ENCODE measurements around the gene STN1. TPM values are rescaled to one million over a fixed set of nuclear protein-coding genes. Genes with fewer than 3 reads are reported as not detected.
A peak's percentile ranks its signal among the peaks of the same experiment; 100 is the strongest.

STN1 gene, protein sequence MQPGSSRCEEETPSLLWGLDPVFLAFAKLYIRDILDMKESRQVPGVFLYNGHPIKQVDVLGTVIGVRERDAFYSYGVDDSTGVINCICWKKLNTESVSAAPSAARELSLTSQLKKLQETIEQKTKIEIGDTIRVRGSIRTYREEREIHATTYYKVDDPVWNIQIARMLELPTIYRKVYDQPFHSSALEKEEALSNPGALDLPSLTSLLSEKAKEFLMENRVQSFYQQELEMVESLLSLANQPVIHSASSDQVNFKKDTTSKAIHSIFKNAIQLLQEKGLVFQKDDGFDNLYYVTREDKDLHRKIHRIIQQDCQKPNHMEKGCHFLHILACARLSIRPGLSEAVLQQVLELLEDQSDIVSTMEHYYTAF
- 10 to 100 TPM; 41.1 to 70.8 TPM for polyA plus RNA-seq

DNA sequence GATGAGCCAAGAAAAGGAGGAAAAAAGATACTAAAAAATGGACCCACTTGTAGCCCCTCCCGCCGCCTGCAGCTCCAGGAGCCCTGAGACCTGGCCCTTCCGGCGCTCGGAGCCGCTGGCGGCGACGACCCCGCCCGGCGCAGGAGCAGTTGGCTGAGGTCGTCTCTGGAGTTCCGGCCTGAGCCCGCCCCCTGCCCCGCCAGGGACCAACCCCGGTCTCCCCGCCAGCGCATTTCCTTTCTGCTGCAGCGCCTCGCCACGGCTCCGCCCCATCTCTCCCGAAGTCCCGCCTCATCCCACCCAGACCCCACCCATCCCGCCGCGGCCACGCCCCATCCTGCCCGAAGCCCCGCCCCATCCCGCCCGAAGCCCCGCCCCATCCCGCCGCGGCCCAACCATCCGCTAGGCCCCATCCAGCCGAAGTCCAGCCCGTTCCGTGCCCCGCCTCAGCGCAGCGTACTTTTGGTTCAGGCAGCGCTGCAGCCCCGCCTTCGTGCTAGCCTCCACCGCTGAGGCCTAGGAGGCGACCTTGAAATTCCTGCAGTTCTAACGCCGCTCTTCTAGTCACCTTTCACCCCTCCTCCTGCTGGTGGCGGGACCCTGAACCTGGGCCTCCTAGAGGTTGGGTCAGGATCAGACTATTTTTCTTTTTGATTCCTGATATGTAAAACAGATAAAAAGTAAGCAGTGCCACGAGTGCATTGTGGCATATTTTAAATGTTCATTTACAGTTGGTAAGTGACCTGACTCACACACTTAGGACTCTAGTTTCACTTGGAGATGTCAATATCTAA lies at the start of gene STN1:
Gene STN1, minus strand, starts transcription at position 132 of the 794 bp plus-strand sequence. CDS start 590 bp downstream, outside the sequence.
- H3K36me3 ChIP-seq (ENCODE audit: control insufficient read depth in 2 of 2, insufficient read depth in 2 of 2, low read length in 1 of 2) = no peaks in the 10 kb centered on the region
- H3K27ac ChIP-seq (ENCODE audit: low read depth in 2 of 2, low read length in 1 of 2) = peak within 1 kb of the TSS; percentile 98 to 99
- peak within 1 kb of the TSS; percentile 67 to 73 for H3K4me3 ChIP-seq (ENCODE audit: low read depth in 1 of 2, low read length in 2 of 2)
- H3K9me3 ChIP-seq (ENCODE audit: control insufficient read depth in 2 of 2, insufficient read depth in 1 of 2, low read depth in 1 of 2, low read length in 1 of 2) = peaks cover 0 to 3% of the 10 kb centered on the region in 2 donors
- 1% methylated on average over 47 to 53 of the region's 53 CpGs for WGBS, 2 donors
- no peaks in the 10 kb centered on the region for H3K27me3 ChIP-seq (ENCODE audit: control insufficient read depth in 1 of 2, insufficient read depth in 2 of 2, low read length in 2 of 2)
- H3K4me1 ChIP-seq (ENCODE audit: control insufficient read depth in 2 of 2, insufficient read depth in 2 of 2, low read length in 1 of 2) = no peaks in the 10 kb centered on the region

DNA sequence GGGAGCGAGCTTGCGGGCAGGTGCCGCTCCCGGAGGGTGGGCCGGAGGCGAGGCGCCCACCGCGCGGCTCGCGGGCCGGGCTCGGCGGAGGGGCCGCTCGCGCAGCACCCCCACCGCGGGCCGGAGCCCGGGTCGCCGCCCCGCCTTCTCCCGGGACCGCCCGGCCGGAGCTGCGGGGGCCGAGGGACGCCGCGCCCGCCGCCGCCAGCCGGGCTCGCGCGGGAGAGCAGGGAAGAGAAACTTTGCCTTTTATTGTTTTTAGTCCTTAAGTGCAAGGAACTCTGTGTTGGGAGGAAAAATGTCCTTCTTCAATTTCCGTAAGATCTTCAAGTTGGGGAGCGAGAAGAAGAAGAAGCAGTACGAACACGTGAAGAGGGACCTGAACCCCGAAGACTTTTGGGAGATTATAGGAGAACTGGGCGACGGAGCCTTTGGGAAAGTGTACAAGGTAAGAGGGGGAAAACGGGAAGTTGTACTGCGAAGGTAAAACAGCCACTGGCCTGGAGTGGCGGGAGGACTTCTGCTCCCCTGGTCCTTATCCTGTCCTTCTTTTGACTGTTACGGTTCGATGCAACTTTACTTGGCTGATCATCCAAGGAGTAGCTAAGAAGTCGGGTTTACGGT lies 49.6 kb upstream of the STN1 start:
- peaks cover 0 to 4% of the 10 kb centered on the region in 2 donors for H3K4me1 ChIP-seq (ENCODE audit: control insufficient read depth in 2 of 2, insufficient read depth in 2 of 2, low read length in 1 of 2)
- no peaks in the 10 kb centered on the region for H3K9me3 ChIP-seq (ENCODE audit: control insufficient read depth in 2 of 2, insufficient read depth in 1 of 2, low read depth in 1 of 2, low read length in 1 of 2)
- H3K4me3 ChIP-seq (ENCODE audit: low read depth in 1 of 2, low read length in 2 of 2) = peak overlapping the region; percentile 80 to 88
- no peaks in the 10 kb centered on the region for H3K27me3 ChIP-seq (ENCODE audit: control insufficient read depth in 1 of 2, insufficient read depth in 2 of 2, low read length in 2 of 2)
- H3K27ac ChIP-seq (ENCODE audit: low read depth in 2 of 2, low read length in 1 of 2) = peak overlapping the region; percentile 90 to 98
- WGBS, 2 donors = 0 to 1% methylated on average over 49 to 55 of the region's 55 CpGs
- H3K36me3 ChIP-seq (ENCODE audit: control insufficient read depth in 2 of 2, insufficient read depth in 2 of 2, low read length in 1 of 2) = no peaks in the 10 kb centered on the region

DNA sequence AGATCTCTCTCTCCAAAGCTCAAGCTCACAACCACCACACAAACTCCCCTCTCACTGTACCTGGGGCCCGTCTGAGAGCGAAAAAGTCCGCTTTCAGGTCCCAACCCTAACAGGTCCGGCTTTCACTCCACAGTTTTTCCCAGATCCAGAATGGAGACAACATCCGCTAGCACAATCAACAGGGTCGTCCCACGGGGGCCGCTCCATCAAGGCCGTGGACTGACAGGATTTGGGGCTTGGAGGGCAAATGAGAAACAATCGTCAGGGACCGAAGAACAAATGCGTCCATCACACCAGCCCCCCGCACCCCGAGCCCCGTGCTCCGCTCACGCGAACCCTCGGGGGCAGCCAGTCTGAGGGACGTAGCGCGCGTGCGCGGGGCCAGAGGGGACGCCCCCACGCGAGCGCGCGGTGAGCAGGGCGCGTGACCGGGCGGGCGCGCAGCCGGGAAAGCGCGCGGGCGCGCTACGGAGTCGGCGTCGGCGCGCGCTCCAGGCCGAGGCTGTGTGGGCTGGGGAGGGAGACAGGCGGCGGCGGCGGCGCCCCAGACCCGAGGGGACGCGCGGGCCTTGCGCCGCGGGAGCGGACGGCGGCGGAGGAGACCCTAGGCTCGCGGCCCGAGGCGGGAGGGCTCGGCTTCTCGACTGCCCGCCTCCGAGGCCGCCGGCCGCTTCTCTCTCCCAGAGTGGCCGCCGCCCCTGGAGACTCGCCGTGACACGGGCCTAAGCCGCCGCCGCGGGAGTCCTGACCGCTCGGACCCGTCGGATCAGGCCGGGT lies 48.9 kb upstream of the STN1 start, which contains the start of gene SLK:
Gene SLK, plus strand, starts transcription at position 470 of the 777 bp plus-strand sequence. CDS start 606 bp downstream, outside the sequence.
- peak within 1 kb of the TSS; percentile 80 to 88 for H3K4me3 ChIP-seq (ENCODE audit: low read depth in 1 of 2, low read length in 2 of 2)
- peak within 1 kb of the TSS; percentile 90 to 98 for H3K27ac ChIP-seq (ENCODE audit: low read depth in 2 of 2, low read length in 1 of 2)
- H3K27me3 ChIP-seq (ENCODE audit: control insufficient read depth in 1 of 2, insufficient read depth in 2 of 2, low read length in 2 of 2) = no peaks in the 10 kb centered on the region
- H3K36me3 ChIP-seq (ENCODE audit: control insufficient read depth in 2 of 2, insufficient read depth in 2 of 2, low read length in 1 of 2) = no peaks in the 10 kb centered on the region
- H3K4me1 ChIP-seq (ENCODE audit: control insufficient read depth in 2 of 2, insufficient read depth in 2 of 2, low read length in 1 of 2) = peaks cover 0 to 4% of the 10 kb centered on the region in 2 donors
- no peaks in the 10 kb centered on the region for H3K9me3 ChIP-seq (ENCODE audit: control insufficient read depth in 2 of 2, insufficient read depth in 1 of 2, low read depth in 1 of 2, low read length in 1 of 2)
- 0 to 1% methylated on average over 87 to 92 of the region's 92 CpGs for WGBS, 2 donors

DNA sequence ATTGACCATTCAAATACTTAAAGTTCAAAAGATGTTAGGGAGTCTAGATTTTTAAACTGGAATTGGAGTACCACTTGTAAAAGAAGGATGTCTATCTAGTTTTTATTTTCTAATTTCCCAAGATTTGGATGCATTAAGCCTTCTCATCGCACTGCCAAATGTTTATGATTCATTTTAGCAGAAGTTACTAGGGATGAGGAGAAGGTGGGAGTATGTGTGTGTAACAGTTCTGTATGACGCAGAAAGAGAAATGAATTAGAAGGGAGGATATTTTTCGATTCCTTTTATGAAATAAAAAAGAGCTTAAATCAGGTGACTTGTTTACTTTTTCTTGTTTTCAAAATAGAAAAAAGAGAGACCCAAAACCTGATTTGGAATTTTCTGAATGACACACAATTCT lies 42.1 kb upstream of the STN1 start:
- Histone ChIP-seq H3K27ac (ENCODE audit: low read depth in 2 of 2, low read length in 1 of 2) (no peak overlapping the region), H3K36me3 (ENCODE audit: control insufficient read depth in 2 of 2, insufficient read depth in 2 of 2, low read length in 1 of 2) (no peaks in the 10 kb centered on the region), H3K4me3 (ENCODE audit: low read depth in 1 of 2, low read length in 2 of 2) (no peak overlapping the region), H3K4me1 (ENCODE audit: control insufficient read depth in 2 of 2, insufficient read depth in 2 of 2, low read length in 1 of 2) (no peaks in the 10 kb centered on the region), H3K9me3 (ENCODE audit: control insufficient read depth in 2 of 2, insufficient read depth in 1 of 2, low read depth in 1 of 2, low read length in 1 of 2) (no peaks in the 10 kb centered on the region), H3K27me3 (ENCODE audit: control insufficient read depth in 1 of 2, insufficient read depth in 2 of 2, low read length in 2 of 2) (no peaks in the 10 kb centered on the region)
- WGBS, 2 donors = 78 to 83% methylated on average over 3 of the region's 3 CpGs

DNA sequence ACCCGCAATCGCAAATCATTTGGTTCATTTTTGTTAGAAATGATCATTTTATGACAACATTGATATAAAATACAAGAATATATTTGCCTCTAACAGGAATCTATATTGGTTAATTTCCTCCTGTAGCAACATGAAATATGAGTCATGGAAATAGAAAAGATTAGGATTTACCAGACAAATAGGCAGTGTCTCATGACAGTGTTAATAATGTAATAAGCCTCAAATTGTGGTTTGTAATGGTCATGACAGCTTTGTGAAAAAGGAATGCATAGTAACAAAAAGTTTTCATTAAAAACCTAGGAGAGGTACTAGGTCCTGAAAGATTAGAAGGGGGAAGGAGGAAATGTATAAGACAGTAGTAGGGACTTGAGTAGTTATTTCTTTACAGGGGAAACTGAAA lies 41.0 kb upstream of the STN1 start:
- H3K4me3 ChIP-seq (ENCODE audit: low read depth in 1 of 2, low read length in 2 of 2) = no peak overlapping the region
- H3K27ac ChIP-seq (ENCODE audit: low read depth in 2 of 2, low read length in 1 of 2) = no peak overlapping the region
- H3K9me3 ChIP-seq (ENCODE audit: control insufficient read depth in 2 of 2, insufficient read depth in 1 of 2, low read depth in 1 of 2, low read length in 1 of 2) = no peaks in the 10 kb centered on the region
- WGBS, 2 donors = 70 to 74% methylated on average over 2 of the region's 2 CpGs
- no peaks in the 10 kb centered on the region for H3K36me3 ChIP-seq (ENCODE audit: control insufficient read depth in 2 of 2, insufficient read depth in 2 of 2, low read length in 1 of 2)
- no peaks in the 10 kb centered on the region for H3K4me1 ChIP-seq (ENCODE audit: control insufficient read depth in 2 of 2, insufficient read depth in 2 of 2, low read length in 1 of 2)
- H3K27me3 ChIP-seq (ENCODE audit: control insufficient read depth in 1 of 2, insufficient read depth in 2 of 2, low read length in 2 of 2) = no peaks in the 10 kb centered on the region

DNA sequence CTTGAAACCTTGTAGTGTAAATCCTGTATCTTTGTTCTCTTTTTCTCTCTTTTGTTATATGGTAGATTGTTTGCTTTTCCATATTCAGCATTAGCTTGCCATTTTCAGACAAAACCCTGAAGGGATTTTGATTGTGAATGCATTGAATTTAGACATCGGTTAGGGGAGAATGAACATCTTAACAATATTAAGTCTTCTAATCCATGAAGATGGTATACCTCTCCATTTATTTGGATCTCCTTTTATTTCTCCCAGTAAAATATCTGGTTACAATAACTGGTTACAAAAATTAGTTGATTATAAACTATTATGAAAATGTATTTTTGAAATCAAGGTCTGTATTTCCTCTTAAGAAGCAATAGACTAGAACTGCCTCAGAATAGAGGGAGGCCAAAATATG lies 36.6 kb upstream of the STN1 start:
- WGBS, 2 donors = 85 to 92% methylated on average over 1 of the region's 1 CpG
- no peak overlapping the region for H3K4me3 ChIP-seq (ENCODE audit: low read depth in 1 of 2, low read length in 2 of 2)
- H3K36me3 ChIP-seq (ENCODE audit: control insufficient read depth in 2 of 2, insufficient read depth in 2 of 2, low read length in 1 of 2) = no peaks in the 10 kb centered on the region
- no peaks in the 10 kb centered on the region for H3K4me1 ChIP-seq (ENCODE audit: control insufficient read depth in 2 of 2, insufficient read depth in 2 of 2, low read length in 1 of 2)
- H3K27ac ChIP-seq (ENCODE audit: low read depth in 2 of 2, low read length in 1 of 2) = no peak overlapping the region
- H3K27me3 ChIP-seq (ENCODE audit: control insufficient read depth in 1 of 2, insufficient read depth in 2 of 2, low read length in 2 of 2) = no peaks in the 10 kb centered on the region
- no peaks in the 10 kb centered on the region for H3K9me3 ChIP-seq (ENCODE audit: control insufficient read depth in 2 of 2, insufficient read depth in 1 of 2, low read depth in 1 of 2, low read length in 1 of 2)

DNA sequence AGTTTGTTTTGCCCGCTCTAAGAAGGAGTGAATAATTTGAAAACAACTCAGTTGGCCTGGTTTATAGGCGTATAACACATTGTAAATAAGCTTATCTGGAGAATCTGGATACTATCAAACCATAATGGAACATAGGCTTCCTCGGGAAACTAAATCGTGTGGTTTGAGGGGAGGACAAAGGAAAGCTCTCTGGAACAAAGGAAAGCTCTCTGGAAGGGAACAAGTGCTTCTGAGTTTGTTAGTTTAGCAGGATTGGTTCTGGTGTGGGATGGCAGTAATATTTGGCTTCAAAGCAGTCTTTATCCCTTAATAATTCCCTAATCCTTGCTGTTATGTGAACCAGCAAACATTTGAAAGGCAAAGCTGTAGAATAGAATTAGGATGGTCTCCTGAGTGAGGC lies 34.0 kb upstream of the STN1 start:
- H3K36me3 ChIP-seq (ENCODE audit: control insufficient read depth in 2 of 2, insufficient read depth in 2 of 2, low read length in 1 of 2) = no peaks in the 10 kb centered on the region
- WGBS, 2 donors = 63 to 64% methylated on average over 4 of the region's 4 CpGs
- H3K9me3 ChIP-seq (ENCODE audit: control insufficient read depth in 2 of 2, insufficient read depth in 1 of 2, low read depth in 1 of 2, low read length in 1 of 2) = no peaks in the 10 kb centered on the region

DNA sequence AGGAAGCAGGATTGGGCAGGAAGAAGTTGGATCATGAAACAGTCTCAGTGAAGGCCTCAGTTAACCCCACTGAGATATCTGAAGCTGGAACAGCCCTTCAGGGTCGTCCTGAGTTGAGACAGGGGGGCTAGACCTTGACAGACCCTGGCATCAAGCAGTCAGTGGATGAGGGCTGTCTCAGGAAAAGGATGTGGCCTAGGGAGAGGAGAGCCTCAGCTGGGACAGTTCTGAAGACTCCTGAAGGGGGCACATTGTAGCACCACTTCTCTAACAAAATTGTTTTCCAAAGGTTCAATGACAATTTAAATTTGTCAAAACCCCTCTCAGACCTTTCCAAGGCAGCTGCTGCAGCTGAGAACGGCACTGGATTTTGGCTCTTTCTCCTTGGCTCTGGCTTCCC lies 33.2 kb upstream of the STN1 start:
- WGBS, 2 donors = 68 to 69% methylated on average over 2 of the region's 2 CpGs
- Histone ChIP-seq H3K9me3 (ENCODE audit: control insufficient read depth in 2 of 2, insufficient read depth in 1 of 2, low read depth in 1 of 2, low read length in 1 of 2) (no peaks in the 10 kb centered on the region), H3K4me1 (ENCODE audit: control insufficient read depth in 2 of 2, insufficient read depth in 2 of 2, low read length in 1 of 2) (no peaks in the 10 kb centered on the region), H3K36me3 (ENCODE audit: control insufficient read depth in 2 of 2, insufficient read depth in 2 of 2, low read length in 1 of 2) (no peaks in the 10 kb centered on the region), H3K4me3 (ENCODE audit: low read depth in 1 of 2, low read length in 2 of 2) (no peak overlapping the region), H3K27ac (ENCODE audit: low read depth in 2 of 2, low read length in 1 of 2) (no peak overlapping the region), H3K27me3 (ENCODE audit: control insufficient read depth in 1 of 2, insufficient read depth in 2 of 2, low read length in 2 of 2) (no peaks in the 10 kb centered on the region)

More for the DNA sequence above, 34.0 kb upstream of the STN1 start:
- H3K4me1 ChIP-seq (ENCODE audit: control insufficient read depth in 2 of 2, insufficient read depth in 2 of 2, low read length in 1 of 2) = no peaks in the 10 kb centered on the region
- H3K27ac ChIP-seq (ENCODE audit: low read depth in 2 of 2, low read length in 1 of 2) = no peak overlapping the region
- H3K4me3 ChIP-seq (ENCODE audit: low read depth in 1 of 2, low read length in 2 of 2) = no peak overlapping the region
- H3K27me3 ChIP-seq (ENCODE audit: control insufficient read depth in 1 of 2, insufficient read depth in 2 of 2, low read length in 2 of 2) = no peaks in the 10 kb centered on the region

DNA sequence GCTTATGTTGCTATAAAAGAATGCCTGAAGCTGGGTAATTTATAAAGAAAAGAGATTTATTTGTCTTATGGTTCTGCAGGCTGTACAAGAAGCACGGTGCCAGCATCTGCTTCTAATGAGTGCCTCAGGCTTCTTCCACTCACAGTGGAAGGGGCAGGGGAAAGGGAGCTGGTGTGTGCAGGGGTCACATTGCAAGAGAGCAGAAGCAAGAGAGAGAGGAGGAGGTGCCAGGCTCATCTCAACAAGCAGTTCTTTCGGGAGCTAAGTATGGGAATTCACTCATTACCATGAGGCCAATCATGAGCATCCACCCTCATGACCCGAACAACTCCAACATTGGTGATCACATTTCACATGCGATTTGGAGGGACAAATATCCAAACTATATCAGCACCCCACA lies 31.7 kb upstream of the STN1 start:
- no peaks in the 10 kb centered on the region for H3K9me3 ChIP-seq (ENCODE audit: control insufficient read depth in 2 of 2, insufficient read depth in 1 of 2, low read depth in 1 of 2, low read length in 1 of 2)
- H3K4me3 ChIP-seq (ENCODE audit: low read depth in 1 of 2, low read length in 2 of 2) = no peak overlapping the region
- H3K4me1 ChIP-seq (ENCODE audit: control insufficient read depth in 2 of 2, insufficient read depth in 2 of 2, low read length in 1 of 2) = no peaks in the 10 kb centered on the region
- no peaks in the 10 kb centered on the region for H3K27me3 ChIP-seq (ENCODE audit: control insufficient read depth in 1 of 2, insufficient read depth in 2 of 2, low read length in 2 of 2)
- H3K27ac ChIP-seq (ENCODE audit: low read depth in 2 of 2, low read length in 1 of 2) = no peak overlapping the region
- no peaks in the 10 kb centered on the region for H3K36me3 ChIP-seq (ENCODE audit: control insufficient read depth in 2 of 2, insufficient read depth in 2 of 2, low read length in 1 of 2)
- WGBS, 2 donors = 73 to 75% methylated on average over 4 of the region's 4 CpGs

Data from esophagus (tissue), 2 donors.